Measurements from ENCODE around the gene MACIR.
"Not testable (repeated sequence)": the region's sequence is repeated elsewhere in the genome, so short reads cannot be mapped to it uniquely, and the experiment has no call there.

MACIR gene, protein sequence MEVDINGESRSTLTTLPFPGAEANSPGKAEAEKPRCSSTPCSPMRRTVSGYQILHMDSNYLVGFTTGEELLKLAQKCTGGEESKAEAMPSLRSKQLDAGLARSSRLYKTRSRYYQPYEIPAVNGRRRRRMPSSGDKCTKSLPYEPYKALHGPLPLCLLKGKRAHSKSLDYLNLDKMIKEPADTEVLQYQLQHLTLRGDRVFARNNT

DNA sequence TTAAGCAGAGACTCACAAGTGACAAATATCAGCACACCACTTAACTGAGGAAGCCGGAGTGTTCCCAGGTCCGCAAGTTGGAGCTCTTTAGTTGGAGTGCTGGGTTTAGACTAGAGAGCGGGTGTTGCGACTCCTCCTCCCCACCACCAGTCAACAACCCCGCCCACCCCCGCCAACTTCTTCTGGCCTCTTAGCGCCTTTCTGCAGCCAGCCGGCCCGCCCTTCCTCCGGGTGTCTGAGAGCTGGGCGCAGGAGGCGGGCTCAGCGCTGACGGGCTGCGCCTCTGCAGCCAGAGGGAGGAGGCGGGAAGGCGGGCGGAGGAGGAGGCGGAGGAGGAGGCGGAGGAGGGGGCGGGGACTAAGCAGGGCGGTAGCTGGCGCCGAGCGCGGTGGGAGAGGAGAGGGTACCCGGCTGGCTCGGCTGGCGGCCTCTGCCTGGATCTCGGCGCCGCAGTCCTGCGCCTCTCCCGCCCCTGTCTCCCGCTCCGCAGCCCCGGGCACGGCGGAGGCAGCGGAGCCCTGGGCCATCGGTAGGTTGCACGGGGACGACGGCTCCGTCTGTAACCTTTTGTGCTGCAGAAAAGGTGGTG lies at the start of gene MACIR:
Gene MACIR (plus strand): TSS at position 396 of the 589 bp plus-strand sequence. CDS start 17,157 bp downstream, outside the sequence.
- DNase-seq, result peak; percentile 89

DNA sequence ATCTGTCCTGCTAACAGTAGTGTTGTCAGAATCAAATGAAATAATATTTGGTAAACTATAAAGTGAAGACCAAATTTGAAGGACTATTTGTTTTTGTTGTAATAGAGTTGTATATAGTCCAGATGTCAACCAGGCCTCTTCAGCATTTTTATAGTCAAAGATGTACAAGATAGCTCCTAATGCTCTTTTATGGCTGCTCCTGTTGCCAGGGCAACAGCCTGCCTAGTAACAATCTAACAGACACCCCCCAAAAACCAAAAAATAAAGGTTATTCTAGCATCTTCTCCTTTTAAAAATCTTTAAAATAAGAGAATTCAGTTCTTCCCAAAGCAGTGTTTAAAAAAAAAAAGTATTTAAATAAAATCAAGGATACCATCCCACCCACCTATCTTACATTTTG lies 49.5 kb upstream of the MACIR start:
- DNase-seq, result no peak

DNA sequence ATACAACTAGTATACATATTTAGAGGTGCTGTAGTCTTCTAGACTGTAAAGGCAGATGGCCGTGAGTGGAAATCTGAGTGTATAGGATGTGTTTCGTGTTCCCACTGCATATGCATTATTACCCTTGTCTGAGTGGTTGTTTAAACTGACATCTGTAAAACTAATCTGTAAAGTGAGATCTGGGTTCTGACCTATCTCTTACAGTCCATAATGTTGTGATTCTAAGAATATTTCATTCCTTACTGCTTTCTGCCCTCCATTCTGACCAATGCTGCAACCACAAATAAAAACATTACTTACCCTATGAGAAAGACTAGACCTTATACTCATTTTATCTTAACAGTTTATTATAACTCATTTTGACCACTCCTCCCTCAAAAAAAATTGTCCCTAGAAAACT lies 47.6 kb upstream of the MACIR start:
- DNase-seq, result no peak

DNA sequence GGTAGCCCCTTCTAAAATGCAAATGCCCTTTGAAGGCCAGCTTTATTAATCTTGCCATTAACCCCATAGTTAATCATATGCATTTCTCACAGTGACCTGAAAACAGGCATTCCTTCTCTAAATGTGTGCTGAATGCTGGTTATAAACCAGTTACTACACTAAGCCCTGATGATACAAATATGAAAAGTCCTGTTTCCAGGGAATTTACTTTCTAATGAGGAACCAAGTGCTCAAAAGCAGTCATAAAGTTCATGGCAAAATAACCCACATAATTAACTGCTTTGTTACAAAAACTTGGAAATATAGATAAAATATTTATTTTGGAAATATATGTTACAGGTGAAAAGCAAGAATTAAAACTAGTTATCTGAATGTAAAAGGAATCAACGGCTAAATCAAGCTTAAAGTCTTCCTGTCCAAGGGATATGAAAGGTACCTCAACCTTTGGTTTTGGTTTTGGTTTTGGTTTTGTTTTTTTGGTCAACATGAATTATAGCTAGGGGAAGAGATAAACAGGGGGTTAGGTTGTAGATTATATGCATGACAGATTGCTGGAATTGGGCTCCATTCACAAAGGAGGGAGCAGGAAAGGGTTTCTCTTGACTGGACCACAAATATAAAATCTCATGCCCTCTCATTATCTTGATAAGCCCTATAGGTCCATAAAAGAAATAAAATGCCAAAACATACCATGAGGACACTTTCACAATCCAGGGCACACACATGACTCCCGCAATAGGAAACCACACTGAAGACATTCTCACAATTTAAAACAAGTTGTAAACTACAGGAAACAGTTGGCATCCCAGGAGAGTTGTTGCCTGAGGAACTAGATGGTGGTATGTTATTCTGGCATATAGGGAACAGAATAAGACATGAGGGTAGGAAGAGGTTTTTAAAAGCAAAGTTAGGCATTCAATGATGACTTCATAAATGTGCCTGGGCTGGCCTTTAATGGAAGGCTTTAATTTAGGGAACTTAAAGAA lies 46.7 kb upstream of the MACIR start:
- DNase-seq, result no peak

DNA sequence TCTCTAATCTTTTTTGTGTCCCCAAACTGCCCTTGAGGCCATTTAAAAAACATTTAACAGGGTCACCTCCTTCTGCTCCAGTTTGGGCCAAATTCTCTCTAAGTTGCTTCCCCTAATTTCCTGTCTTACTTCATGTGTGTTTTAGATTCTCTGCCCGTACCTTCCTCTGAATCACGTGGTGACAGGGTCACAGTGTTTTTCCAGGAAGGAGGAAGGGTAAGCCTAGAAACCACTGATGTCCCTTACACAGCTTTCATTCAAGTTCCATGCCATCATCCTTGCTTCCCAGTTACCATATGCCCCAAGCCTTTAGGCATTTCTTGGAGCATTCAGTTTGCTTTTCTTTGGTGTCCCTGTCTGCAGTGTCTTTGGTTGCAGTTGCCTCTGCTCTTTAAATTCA lies 42.4 kb upstream of the MACIR start:
- no peak for DNase-seq

DNA sequence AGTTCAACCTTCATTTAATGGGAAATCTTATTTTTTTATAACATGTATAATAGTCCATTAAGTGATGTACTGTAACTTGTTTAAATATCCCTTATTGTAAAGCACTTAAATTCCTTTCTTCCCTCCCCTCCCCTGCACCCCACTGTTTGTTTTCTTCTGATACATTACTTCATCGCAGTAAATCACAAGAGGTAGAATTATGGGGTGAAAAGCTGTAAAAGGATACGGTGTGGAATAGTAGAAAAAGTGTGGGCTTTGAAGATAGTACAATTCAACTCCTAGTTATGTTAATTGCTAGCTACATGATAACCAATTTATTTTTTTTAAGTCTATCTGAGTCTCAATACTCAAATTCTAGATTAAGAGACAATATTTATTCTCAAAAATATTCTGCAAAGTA lies 41.9 kb upstream of the MACIR start:
- no peak for DNase-seq

DNA sequence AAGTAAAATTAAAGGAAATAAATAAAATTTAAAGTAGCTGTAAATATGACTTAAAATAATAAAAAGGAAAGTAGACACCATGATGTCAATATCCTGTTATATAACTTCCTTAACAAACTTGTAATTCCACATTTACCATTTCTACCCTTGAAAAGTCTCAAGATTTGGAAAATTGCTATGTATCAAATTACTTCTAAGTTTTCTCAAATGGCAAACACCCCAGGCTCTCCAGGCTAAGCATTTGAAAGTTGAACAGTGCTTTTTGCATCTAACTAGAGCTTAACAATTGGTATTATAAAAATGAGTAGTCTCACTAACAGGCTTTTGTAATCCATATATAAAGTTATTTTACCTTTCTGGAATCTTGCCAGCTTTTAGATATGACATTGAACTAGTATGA lies 41.5 kb upstream of the MACIR start:
- DNase-seq, result no peak

DNA sequence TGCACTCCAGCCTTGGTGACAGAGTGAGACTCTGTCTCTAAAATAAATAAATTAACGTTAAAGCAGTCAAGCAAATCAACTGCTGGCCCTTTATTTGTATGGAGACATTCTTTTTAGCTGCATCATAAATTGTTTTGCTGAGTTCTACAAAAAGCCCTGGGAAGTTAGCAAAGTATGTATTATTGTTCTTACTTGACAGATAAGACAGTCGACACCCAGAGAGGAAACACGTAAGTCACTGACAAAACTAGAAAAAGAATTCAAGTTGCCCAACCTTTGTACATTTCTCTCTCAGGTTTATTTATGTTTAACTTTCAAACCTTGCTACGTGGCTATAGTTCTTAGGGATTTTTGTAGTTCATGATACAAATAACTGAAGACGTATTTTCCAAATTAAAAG lies 40.4 kb upstream of the MACIR start:
- no peak for DNase-seq

DNA sequence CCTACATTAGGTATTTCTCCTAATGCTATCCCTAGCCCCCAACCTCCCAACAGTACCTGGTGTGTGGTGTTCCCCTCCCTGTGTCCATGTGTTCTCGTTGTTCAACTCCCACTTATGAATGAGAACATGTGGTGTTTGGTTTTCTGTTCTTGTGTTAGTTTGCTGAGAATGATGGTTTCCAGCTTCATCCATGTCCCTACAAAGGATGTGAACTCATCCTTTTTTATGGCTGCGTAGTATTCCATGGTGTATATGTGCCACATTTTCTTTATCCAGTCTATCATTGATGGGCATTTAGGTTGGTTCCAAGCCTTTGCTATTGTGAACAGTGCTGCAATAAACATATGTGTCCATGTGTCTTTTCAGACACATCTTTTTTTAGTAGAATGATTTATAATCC lies 39.5 kb upstream of the MACIR start:
- DNase-seq, result not testable (repeated sequence)

DNA sequence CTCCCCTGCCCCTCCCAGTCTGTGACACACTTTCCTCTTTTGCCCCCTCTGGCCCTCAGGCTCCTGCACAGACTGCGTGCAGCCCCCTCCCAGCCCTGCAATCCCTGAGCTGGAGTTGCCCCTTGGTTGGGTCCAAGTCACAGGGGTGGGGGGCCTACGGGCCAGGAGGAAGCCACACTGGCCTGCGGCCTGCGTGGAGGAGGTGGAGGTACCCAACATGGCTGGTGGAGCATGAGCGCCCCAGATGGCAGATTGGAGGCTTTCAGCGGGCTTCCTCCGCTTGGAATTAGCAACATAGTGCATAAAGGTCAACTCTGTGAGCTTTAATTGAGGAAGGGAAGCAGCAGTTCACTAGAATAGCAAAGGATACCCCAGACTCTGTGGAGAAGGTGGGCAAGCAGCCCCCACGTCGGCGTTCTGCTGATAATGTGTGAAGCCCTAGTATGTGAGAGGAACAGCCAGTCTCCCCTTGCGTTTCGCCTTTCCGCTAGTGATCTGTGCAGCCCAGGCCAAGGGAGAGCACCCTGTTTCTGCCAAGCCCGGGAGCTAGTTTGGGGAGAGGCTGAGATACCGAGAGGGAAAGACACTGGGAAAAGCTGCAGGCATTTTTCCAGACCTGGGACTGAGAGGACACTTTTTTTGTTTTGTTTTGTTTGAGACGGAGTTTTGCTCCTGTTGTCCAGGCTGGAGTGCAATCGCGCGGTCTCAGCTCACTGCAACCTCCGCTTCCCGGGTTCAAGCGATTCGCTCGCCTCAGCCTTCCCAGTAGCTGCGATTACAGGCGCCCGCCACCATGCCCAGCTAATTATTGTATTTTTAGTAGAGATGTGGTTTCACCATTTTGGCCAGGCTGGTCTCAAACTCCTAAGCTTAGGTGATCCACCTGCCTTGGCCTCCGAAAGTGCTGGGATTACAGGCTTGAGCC lies 35.3 kb upstream of the MACIR start:
- DNase-seq, result no peak

DNA sequence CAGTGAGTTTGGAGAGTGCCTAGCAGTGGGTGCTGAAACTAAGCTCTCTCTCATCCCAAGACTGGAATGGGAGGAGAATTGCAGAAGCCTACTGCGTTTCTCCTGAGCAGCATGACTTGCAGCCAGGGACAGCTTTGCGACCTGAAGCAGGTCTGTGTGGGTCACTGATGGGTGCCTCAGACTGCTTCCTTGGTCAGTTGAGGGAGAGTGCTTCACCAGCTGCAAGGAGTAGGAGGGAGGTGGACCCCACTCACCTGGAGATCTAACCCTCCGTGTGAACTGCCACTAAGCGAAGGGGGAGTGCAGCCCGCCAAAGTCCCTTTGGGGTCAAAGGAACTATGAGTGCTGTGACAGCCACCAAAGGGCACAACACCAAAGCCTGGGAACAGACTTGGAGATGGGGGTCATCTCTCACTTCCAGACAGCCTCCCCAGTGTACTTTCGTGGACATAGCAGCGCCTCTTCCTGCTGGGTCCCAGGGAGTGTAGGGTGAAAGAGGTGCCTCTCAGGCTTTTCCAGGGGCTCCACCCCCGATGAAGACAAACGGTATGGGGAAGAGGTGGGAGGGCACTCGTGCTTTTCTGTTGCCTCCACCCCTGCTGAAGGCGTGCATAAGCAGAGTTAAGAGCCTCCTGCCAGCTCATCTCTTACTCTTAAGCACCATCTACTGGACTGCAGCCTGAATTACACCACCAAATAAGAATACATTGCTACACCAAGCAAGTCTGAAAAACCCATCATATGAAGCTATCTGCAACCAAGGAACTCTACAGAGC lies 34.3 kb upstream of the MACIR start:
- DNase-seq, result no peak

DNA sequence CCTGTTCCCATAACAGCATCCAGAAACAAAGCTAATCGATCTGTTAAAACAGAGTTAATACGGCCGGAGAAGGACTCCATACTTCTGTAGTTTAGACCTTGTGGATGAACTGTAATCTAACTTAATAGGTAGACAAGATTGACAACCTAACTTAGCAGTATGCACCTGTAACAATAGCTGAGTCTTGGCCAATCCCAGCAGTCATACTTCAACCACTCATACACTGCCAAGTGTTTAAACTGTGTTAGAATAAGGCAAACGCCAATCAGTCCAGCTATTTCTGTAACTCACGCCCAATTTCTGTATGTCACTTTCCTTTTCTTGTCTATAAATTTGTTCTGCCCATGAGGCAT lies 33.7 kb upstream of the MACIR start:
- no peak for DNase-seq

DNA sequence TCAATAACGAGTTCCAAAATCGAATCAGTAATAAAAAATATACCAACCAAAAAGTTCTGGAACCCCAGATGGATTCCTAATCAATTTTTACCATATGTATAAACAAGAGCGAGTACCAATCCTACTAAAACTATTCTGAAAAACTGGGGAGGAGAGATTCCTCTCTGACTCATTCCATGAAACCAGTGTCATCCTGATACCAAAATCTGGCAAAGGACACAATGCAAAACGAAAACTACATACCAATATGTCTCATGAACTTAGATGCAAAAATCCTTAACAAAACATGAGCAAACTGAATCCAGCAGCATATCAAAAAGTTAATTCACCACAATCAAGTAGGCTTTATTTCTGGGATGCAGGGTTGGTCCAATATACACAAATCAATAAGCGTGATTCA lies 30.5 kb upstream of the MACIR start:
- DNase-seq, result no peak

DNA sequence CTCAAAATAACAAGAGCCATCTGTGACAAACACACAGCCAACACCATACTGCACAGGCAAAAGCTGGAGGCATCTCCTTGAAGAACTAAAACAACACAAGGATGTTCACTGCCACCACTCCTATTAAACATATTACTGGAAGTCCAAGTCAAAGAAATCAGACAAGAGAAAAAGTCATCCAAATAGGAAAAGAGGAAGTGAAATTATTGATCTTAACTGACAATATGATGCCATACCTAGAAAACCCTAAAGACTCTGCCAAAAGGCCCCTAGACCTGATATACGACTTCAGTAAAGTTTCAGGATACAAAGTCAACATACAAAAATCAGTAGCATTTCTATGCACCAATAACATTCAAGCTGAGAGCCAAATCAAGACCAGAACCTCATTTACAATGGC lies 30.0 kb upstream of the MACIR start:
- DNase-seq, result no peak

DNA sequence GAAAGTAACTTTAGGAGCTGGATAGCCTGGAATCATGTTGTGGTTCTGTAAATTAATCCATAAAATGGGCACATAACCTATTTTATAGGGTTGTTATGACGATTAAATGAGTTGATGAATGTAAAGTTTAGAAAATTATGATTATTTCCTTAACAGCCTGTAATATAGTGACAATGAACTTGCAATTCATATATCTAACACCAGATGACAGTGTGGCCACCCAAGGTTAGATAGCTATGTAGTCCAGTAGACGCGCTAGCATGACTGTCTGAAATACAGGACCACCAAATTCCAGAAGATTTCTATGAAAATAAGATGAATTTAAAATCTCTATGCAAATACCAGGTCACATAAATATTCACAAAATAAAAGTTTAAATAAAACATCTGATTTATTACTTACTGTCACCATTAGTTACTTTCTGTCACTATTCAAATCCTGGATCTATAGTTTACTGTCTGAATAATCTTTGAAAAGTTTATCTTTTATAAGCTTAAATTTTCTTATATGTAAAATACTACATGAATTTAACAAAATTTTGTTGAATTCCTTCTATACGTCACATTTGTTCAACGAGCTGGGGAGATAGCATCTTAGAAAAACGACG lies 26.1 kb upstream of the MACIR start:
- DNase-seq, result no peak

DNA sequence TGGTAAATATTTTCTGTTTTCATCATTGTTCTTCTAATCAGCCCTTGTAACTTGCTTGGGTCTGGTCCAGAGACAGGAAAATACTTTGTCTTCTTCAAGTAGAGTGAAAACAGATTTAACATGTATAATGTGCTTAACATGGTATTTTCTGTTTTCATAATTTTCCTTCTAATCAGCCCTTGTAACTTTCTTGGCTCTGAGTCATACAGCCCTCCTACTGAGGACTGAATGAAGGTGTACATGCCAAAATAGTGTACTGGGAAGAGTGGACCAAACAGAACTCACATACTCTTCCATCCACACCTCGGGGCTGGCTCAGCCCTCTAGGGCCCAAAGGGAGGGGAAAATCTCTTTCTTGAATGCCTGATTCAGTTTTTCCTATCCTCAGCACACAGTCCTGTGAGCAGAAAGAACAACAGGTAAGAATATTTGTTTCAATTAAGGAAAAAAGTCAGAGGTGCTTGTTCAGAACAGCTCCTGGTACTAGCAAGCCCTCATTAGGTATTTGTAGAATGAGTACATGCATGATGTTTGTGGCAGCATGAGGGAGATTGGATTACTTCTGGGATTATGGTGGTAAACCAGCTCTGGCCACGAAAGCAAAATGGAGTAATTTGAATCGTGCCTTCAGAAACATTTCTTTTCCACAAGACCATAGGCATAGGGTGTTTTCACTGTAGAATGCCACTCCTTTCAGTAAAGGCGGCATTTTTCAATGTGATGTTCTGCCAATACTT lies 24.2 kb upstream of the MACIR start:
- no peak for DNase-seq

DNA sequence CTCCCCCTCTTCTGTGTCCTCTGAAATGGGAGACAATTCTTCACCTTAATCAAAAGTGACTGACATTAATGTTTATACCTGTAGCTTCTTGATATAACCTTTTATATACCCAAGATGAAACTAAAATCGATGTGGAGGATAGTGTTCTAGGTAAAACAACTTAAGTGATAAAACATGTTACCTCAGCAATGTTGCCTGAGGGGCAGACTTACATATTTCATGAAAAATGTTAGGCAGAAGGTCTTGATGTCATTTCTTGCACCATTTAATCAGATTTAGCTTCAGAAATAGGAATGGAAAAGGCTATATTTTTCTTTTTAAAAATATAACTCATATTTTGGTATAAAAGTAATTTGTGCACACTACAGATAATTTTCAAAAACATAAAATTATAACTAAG lies 22.7 kb upstream of the MACIR start:
- no peak for DNase-seq

DNA sequence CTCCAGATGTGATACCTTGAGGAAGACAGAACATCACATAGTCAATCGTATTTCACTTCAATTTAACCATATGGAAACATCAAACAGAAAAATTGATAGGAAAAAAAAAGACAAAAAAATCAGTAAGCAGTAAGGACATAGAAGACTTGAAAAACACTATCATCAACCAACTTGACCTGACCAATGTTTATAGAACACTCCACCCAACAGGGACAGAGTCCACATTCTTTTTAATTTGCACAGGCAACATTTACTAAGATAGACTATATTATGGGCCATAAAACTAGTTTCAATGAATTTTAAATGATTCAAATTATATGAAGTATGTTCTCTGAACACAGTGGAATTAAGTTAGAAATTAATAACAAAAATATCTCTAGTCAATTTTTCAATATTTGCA lies 20.8 kb upstream of the MACIR start:
- DNase-seq, result no peak

DNA sequence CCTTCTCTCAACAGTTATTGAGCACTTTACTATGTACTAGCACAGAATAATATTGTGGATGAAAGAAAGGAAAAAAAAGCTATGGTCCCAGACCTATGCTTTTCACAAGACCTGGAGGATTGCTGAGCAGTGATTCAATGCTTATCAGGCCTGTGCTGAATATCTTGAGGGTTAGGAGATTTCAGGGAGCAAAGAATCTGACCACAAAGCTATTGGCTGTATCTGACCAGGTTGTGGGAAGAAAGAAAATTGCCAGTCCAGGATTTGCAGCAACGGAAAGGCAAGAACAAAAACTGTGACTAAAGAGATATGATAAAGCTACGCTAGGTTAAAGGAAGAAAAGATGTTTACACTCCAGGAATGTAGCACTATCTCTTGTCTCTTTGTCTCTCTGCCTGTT lies 14.9 kb upstream of the MACIR start:
- no peak for DNase-seq

DNA sequence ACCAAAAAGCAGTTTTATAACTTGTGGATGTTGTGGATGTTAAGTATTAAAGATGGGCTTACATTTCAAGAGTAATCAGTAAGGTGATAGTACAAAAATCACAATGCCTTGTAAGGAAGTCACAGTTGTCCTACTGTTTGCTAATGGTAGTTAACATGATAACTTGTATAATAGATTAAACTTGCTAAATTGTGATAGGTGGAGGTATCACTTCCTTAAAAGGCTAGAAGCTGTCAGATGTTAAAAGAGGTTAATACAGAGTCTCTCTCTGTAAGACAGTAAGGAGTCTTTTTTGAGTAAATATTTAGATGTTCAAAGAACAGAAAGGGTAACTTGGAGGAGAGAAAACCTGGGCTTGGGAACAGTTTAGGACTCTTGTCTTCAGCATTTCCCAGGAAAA lies 14.2 kb upstream of the MACIR start:
- no peak for DNase-seq

DNA sequence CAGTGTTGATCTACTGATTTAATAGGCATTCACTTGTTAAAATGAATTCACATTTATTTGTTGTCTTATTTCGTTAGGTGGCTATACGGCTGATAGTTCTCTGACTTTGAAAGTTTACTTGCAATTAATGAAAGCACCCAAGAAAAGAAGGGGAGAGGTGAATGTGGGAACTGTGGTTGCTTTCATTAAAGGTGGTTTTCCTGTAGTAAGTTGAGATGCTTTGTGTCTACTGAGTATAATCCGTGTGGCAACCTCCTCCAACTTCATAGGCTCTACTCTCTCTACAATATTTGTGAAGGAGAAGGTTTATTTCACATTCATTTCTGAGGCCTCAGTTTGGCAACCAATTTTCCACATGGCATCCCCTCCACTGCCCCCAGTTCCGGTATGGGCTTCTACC lies 12.8 kb upstream of the MACIR start:
- no peak for DNase-seq

All from GOT3 (cell line).